Ovary (tissue), 9 donors: Measurements from ENCODE around the gene SP6. TPM values are rescaled to one million over a fixed set of nuclear protein-coding genes. Genes with fewer than 3 reads are reported as not detected.

Experiments used
- DNase-seq, 5 donors: peaks; one replicate each; pipeline ENCODE4 v3.0.0-alpha.2; 2019 to 2020
- H3K27ac ChIP-seq, 2 donors: fragments of 200-600 bp; one replicate each; pipeline versions ENCODE4 v1.5.1 to v1.8.0; 2019 to 2022
- H3K27me3 ChIP-seq: fragments of 200-600 bp; one replicate; pipeline ENCODE4 v1.8.0; 2022
- H3K36me3 ChIP-seq: fragments of 200-600 bp; sonication (generic); one replicate; pipeline ENCODE4 v1.5.1; 2019
- H3K4me1 ChIP-seq: one replicate; pipeline ENCODE4 v1.8.1; 2013; ENCODE audit warnings: mild to moderate bottlenecking, moderate library complexity; ENCODE audit not compliant: insufficient read depth
- H3K4me3 ChIP-seq: fragments of 200-600 bp; sonication (generic); one replicate; pipeline ENCODE4 v1.5.1; 2017
- H3K9me3 ChIP-seq, 2 donors: fragments of 200-600 bp in 1 of 2; sonication (generic) in 1 of 2; one replicate each; pipeline versions ENCODE4 v1.5.1 to v1.8.1; 2013 to 2019; ENCODE audit warnings: mild to moderate bottlenecking in 1 of 2, moderate library complexity in 1 of 2
- EP300 ChIP-seq: sonication (generic); formaldehyde crosslinking; IDR thresholded peaks from one replicate; pipeline ENCODE4 v1.6.1; 2017; ENCODE audit warnings: antibody characterized with exemption
- POLR2A ChIP-seq: fragments of 450-650 bp; IDR thresholded peaks from one replicate; pipeline ENCODE4 v1.6.1; 2017; ENCODE audit warnings: antibody characterized with exemption, mild to moderate bottlenecking, moderate library complexity
- WGBS, 3 donors: extraction: QIAGEN DNeasy Blood & Tissue Kit in 1 of 3; methylation state at CpG; one replicate each; pipeline versions ENCODE4 v1.1.5 to v1.1.7; 2013 to 2017; 5-methylcytosine and 5-hydroxymethylcytosine counted together
- intact Hi-C, 4 donors: fragments of 100-400 bp; cut with DNase I; formaldehyde crosslinking; loops; one replicate each; pipeline versions ENCODE4 v1.11.0 to v1.15.1; 2022 to 2023
- polyA plus RNA-seq, 2 donors: library from polyadenylated mRNA; stranded (reverse); fragments of 200-250 nt in 1 of 2; fragments of 350-450 nt in 1 of 2; fragmentation: Illumina TruSeq in 1 of 2; extraction: RNeasy Lipid Tissue Mini Kit (QIAGEN cat#74804) in 1 of 2; gene quantifications; one replicate each; pipeline ENCODE4 v1.2.3, GENCODE V29; 2013 to 2014
- total RNA-seq, 7 donors: library from RNA; depleted of rRNA in 2 of 7; stranded (reverse); fragments of >200 nt in 2 of 7; fragmentation: NEBNext Ultra II Directional in 3 of 7; extraction: Animal tissue kit (Norgen Biotek cat#: 25700) in 3 of 7; gene quantifications; one replicate each; pipeline versions ENCODE4 v1.1.0 to v1.2.4, GENCODE V29; 2016 to 2023
- TF ChIP-seq, protein P1 (sequence below), 3 donors: fragments of 450-650 bp in 2 of 3; fragments of 200-600 bp in 1 of 3; IDR thresholded peaks; one replicate each; pipeline versions ENCODE4 v1.5.1 to v1.8.0; 2016 to 2022; ENCODE audit warnings: antibody characterized with exemption in 3 of 3, mild to moderate bottlenecking in 1 of 3
- donor health status: DM: no; HTN: no; CAD: no; lungs with moderate emphysema.
- donor health status: DM: no; HTN: no; CAD: no.
- donor health status: Bipolar disorder and iron deficiency.
- donor health status: DM: yes; HTN: yes; CAD: no.
- donor health status: DM: no; HTN: no; CAD: no.
- donor health status: DM: yes; HTN: yes; CAD: no.

The SP6 gene
- total and polyA plus RNA-seq, 9 donors: 0.25 to 4.3 (median 1.1) TPM

- Histone ChIP-seq H3K9me3 (no peaks in the 10 kb centered on the region), H3K27me3 (no peaks in the 10 kb centered on the region), H3K27ac (no peak overlapping the region), H3K36me3 (no peaks in the 10 kb centered on the region), H3K4me3 (no peak overlapping the region), H3K4me1 (no peaks in the 10 kb centered on the region)
- 49 to 60% (median 54%) methylated on average over 7 of the region's 7 CpGs for WGBS, 3 donors
- intact Hi-C loops: loop anchor here in 1 of 4 donors (5.0 kb wide), 1 partner anchor 35 kb away; no protein-coding TSS in a partner anchor
- no peak for DNase-seq
- TF ChIP-seq POLR2A: no peak
- no peak for TF ChIP-seq EP300
- TF ChIP-seq, protein P1, sequence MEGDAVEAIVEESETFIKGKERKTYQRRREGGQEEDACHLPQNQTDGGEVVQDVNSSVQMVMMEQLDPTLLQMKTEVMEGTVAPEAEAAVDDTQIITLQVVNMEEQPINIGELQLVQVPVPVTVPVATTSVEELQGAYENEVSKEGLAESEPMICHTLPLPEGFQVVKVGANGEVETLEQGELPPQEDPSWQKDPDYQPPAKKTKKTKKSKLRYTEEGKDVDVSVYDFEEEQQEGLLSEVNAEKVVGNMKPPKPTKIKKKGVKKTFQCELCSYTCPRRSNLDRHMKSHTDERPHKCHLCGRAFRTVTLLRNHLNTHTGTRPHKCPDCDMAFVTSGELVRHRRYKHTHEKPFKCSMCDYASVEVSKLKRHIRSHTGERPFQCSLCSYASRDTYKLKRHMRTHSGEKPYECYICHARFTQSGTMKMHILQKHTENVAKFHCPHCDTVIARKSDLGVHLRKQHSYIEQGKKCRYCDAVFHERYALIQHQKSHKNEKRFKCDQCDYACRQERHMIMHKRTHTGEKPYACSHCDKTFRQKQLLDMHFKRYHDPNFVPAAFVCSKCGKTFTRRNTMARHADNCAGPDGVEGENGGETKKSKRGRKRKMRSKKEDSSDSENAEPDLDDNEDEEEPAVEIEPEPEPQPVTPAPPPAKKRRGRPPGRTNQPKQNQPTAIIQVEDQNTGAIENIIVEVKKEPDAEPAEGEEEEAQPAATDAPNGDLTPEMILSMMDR (IDR thresholded peaks at IDR 0.05): no peak
Measured at GRCh38 chr17:47882247-47882646, 31.3 kb upstream of the SP6 start.

- Histone ChIP-seq H3K36me3 (no peaks in the 10 kb centered on the region), H3K4me1 (no peaks in the 10 kb centered on the region), H3K9me3 (no peaks in the 10 kb centered on the region), H3K27me3 (no peaks in the 10 kb centered on the region), H3K27ac (no peak overlapping the region), H3K4me3 (no peak overlapping the region)
- intact Hi-C loops: loop anchor here in 1 of 4 donors (5.0 kb wide), 1 partner anchor 33 kb away; no protein-coding TSS in a partner anchor
- TF ChIP-seq EP300 (no peak), POLR2A (no peak)
- TF ChIP-seq, protein P1 (IDR thresholded peaks at IDR 0.05): no peak
- WGBS, 3 donors: 80 to 85% (median 83%) methylated on average over 8 of the region's 8 CpGs
- DNase-seq: no peak
Measured at GRCh38 chr17:47879776-47880454, 29.0 kb upstream of the SP6 start.

- Histone ChIP-seq H3K27me3 (no peaks in the 10 kb centered on the region), H3K4me3 (no peak overlapping the region), H3K4me1 (no peaks in the 10 kb centered on the region), H3K9me3 (no peaks in the 10 kb centered on the region), H3K27ac (no peak overlapping the region), H3K36me3 (no peaks in the 10 kb centered on the region)
- TF ChIP-seq POLR2A (no peak), EP300 (no peak)
- TF ChIP-seq, protein P1 (IDR thresholded peaks at IDR 0.05): no peak
- 52 to 70% (median 59%) methylated on average over 2 of the region's 2 CpGs for WGBS, 3 donors
- intact Hi-C loops: no loop called here
- no peak for DNase-seq
Measured at GRCh38 chr17:47879028-47879585, 28.1 kb upstream of the SP6 start.

- no peak for DNase-seq
- H3K4me3 ChIP-seq: no peak overlapping the region
- no peak overlapping the region for H3K27ac ChIP-seq
- intact Hi-C loops: no loop called here
- WGBS, 3 donors: 73 to 77% (median 74%) methylated on average over 10 of the region's 10 CpGs
- H3K27me3 ChIP-seq: no peaks in the 10 kb centered on the region
- no peaks in the 10 kb centered on the region for H3K9me3 ChIP-seq
- TF ChIP-seq POLR2A: no peak
- no peaks in the 10 kb centered on the region for H3K4me1 ChIP-seq
- no peaks in the 10 kb centered on the region for H3K36me3 ChIP-seq
Measured at GRCh38 chr17:47878203-47879027, 27.5 kb upstream of the SP6 start.
